Peyer's patch (tissue), 4 donors: ENCODE results near the gene CYP3A7.

ENCODE experiments used
- CTCF ChIP-seq, 6 experiments: fragments of 450-650 bp in 4 of 6; fragments of 200-600 bp in 2 of 6; sonication (generic) in 1 of 6; IDR thresholded peaks; one replicate each; pipeline ENCODE4 v1.5.1; 2017 to 2019; ENCODE audit warnings: antibody characterized with exemption in 6 of 6, mild to moderate bottlenecking in 3 of 6, moderate library complexity in 1 of 6
- POLR2A ChIP-seq, 2 donors: fragments of 450-650 bp; IDR thresholded peaks; one replicate each; pipeline ENCODE4 v1.5.1; 2017; ENCODE audit warnings: antibody characterized with exemption in 2 of 2, mild to moderate bottlenecking in 2 of 2, moderate library complexity in 2 of 2

DNA sequence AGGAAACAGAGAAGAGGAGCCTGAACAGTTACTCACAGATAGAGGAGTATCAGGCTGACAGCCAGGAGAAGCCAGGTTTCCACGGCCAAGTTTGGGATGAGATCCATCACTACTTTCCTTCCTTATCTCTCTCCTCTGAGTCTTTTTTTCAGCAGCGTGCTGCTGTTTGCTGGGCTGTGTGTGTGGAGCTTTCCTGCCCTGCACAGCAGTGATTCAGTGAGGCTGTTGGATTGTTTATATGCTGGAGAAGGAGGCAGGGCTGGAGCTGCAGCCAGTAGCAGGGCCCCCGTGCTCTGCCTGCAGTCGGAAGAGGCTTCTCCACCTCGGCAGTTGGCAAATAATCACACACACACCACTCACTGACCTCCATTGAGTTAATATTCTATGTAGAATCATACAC is at the start of gene CYP3A7:
- TF ChIP-seq CTCF (IDR thresholded peaks at IDR 0.05) (no peak), POLR2A (IDR thresholded peaks at IDR 0.05) (no peak)
